Thyroid gland (tissue), 4 donors: ENCODE data around the gene TGM2. TPM values are rescaled to one million over a fixed set of nuclear protein-coding genes. Genes with fewer than 3 reads are reported as not detected.
A peak's percentile ranks its signal among the peaks of the same experiment; 100 is the strongest.

ENCODE experiments used
- DNase-seq, 2 donors: peaks; one replicate each; pipeline ENCODE4 v3.0.0-alpha.2; 2019
- H3K27ac ChIP-seq, 3 donors: fragments of 200-600 bp; sonication (generic); 1 replicate in 2 of 3; 2 replicates in 1 of 3; pipeline ENCODE4 v1.5.1; 2016 to 2019; ENCODE audit warnings: mild to moderate bottlenecking in 1 of 3, moderate library complexity in 1 of 3
- H3K27me3 ChIP-seq: fragments of 200-600 bp; sonication (generic); one replicate; pipeline ENCODE4 v1.5.1; 2019
- H3K36me3 ChIP-seq, 2 donors: fragments of 200-600 bp; sonication (generic); one replicate each; pipeline ENCODE4 v1.5.1; 2016 to 2019
- H3K4me1 ChIP-seq, 2 donors: fragments of 200-600 bp; sonication (generic); one replicate each; pipeline ENCODE4 v1.5.1; 2017 to 2019
- H3K4me3 ChIP-seq, 3 donors: fragments of 200-600 bp; sonication (generic); replicated peaks in 1 of 3; 1 replicate in 2 of 3; 2 replicates in 1 of 3; pipeline ENCODE4 v1.5.1; 2016; ENCODE audit warnings: mild to moderate bottlenecking in 1 of 3
- H3K9me3 ChIP-seq: fragments of 200-600 bp; sonication (generic); one replicate; pipeline ENCODE4 v1.5.1; 2017
- CTCF ChIP-seq, 6 experiments: fragments of 200-600 bp in 3 of 6; fragments of 450-650 bp in 3 of 6; sonication (generic) in 3 of 6; IDR thresholded peaks; one replicate each; pipeline ENCODE4 v1.5.1; 2016 to 2019; ENCODE audit warnings: antibody characterized with exemption in 6 of 6, mild to moderate bottlenecking in 2 of 6, inconsistent platforms in 1 of 6, moderate library complexity in 1 of 6
- POLR2A ChIP-seq, 2 donors: fragments of 450-650 bp; IDR thresholded peaks; one replicate each; pipeline ENCODE4 v1.6.1; 2017; ENCODE audit warnings: antibody characterized with exemption in 2 of 2, mild to moderate bottlenecking in 2 of 2, moderate library complexity in 1 of 2
- WGBS, 2 donors: methylation state at CpG; one replicate each; pipeline ENCODE4 v1.1.5; 2017; 5-methylcytosine and 5-hydroxymethylcytosine counted together
- intact Hi-C: fragments of 100-400 bp; cut with DNase I; formaldehyde crosslinking; loops from one replicate; pipeline ENCODE4 v1.15.1; 2023
- total RNA-seq, 4 donors: library from RNA; depleted of rRNA; stranded (reverse); fragments of >200 nt; gene quantifications; one replicate each; pipeline ENCODE4 v1.2.3, GENCODE V29; 2016

TGM2 gene
- total RNA-seq, 4 donors from 2014 or later: 16.9 to 133 (median 18.4) TPM

DNA sequence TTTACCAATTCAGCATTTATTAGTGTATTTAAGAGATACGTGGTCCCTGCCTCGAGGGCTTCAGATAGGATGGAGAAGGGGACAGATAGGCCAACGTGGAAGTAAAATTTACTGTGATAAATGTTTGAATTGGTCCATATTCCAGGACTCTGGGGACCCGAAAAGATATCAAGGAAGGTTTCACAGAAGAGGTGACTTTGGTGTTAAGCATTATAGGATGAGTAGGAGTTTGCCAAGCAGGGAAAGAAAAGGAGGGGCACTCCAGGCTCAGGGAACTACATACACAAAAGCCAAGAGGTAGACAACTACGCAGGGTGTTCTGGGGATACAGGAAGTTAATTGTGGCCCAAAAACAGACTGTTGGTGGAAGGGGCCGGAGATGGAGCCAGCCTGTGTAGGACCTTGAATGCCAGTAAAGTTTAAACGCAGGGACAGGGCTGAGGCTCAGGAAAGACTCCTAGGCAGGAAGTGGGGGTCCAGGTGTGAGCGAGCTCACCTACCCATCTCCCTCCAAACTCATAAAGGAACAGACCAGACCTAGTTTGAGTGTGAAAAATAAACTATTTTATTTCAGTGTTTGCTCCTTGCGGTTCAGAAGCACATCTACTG, 37.0 kb downstream of the TGM2 start:
- no peak for DNase-seq
- no peak overlapping the region for H3K27ac ChIP-seq

DNA sequence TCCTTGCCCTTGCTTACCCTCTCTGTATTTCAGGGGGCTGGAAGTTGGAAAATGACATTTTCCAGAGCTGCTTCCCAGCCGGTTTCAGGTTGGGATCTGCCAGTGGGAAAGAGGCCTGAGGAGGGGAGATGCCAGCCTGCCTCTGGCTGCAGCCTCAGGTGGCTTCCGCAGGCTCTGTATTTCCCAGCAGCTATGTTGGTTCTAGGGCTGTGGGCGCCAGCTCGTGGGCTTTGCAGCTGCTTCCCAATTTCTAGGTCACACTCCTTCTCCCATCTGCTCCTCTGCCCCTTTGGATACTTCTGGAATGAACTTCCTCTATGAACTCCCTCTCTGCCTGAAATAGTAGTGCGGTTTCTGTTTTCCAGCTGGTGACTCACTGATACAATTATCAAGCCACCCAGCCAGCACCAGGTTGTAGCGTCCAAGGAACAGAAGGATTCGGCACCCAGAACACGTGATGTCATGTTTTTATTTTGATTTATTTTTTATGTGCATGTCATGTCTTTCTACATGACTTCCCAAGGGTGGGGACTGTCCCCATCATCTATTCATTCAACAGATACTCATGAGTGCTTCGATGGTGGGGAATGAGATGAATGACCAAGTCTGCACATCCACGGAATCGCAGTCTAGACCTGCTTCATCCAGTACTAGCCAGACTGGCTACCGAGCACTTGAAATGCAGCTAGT, 38.0 kb downstream of the TGM2 start:
- WGBS, 2 donors: 64 to 69% methylated on average over 12 of the region's 12 CpGs
- no peak for TF ChIP-seq CTCF (IDR thresholded peaks at IDR 0.05)
- no peak for TF ChIP-seq POLR2A (IDR thresholded peaks at IDR 0.05)
- Histone ChIP-seq H3K4me1 (peaks cover 13 to 35% of the 10 kb centered on the region in 2 donors), H3K36me3 (no peaks in the 10 kb centered on the region), H3K4me3 (no peak overlapping the region), H3K9me3 (no peaks in the 10 kb centered on the region), H3K27me3 (no peaks in the 10 kb centered on the region), H3K27ac (peak overlapping the region in 2 of 3 donors; percentile 39 to 71)
- DNase-seq: no peak
- intact Hi-C loops: no loop called here

More for the DNA sequence above, 37.0 kb downstream of the TGM2 start:
- TF ChIP-seq CTCF (IDR thresholded peaks at IDR 0.05) (no peak), POLR2A (IDR thresholded peaks at IDR 0.05) (no peak)
- H3K4me1 ChIP-seq: peaks cover 13 to 32% of the 10 kb centered on the region in 2 donors
- no peaks in the 10 kb centered on the region for H3K9me3 ChIP-seq
- 87 to 92% methylated on average over 9 of the region's 9 CpGs for WGBS, 2 donors
- H3K27me3 ChIP-seq: no peaks in the 10 kb centered on the region
- intact Hi-C loops: no loop called here
- H3K4me3 ChIP-seq: no peak overlapping the region
- H3K36me3 ChIP-seq: no peaks in the 10 kb centered on the region

GRCh38 chr20:38126146-38126921, 38.7 kb downstream of the TGM2 start:
- H3K4me1 ChIP-seq: peaks cover 13 to 35% of the 10 kb centered on the region in 2 donors
- WGBS, 2 donors: 83 to 84% methylated on average over 5 to 6 of the region's 7 CpGs
- no peaks in the 10 kb centered on the region for H3K9me3 ChIP-seq
- no peaks in the 10 kb centered on the region for H3K36me3 ChIP-seq
- TF ChIP-seq POLR2A (IDR thresholded peaks at IDR 0.05) (no peak), CTCF (IDR thresholded peaks at IDR 0.05) (no peak)
- intact Hi-C loops: no loop called here
- H3K27ac ChIP-seq: peak overlapping the region in 2 of 3 donors; percentile 39 to 71
- DNase-seq: no peak
- H3K4me3 ChIP-seq: no peak overlapping the region
- H3K27me3 ChIP-seq: no peaks in the 10 kb centered on the region

GRCh38 chr20:38125157-38126056, 39.7 kb downstream of the TGM2 start:
- H3K36me3 ChIP-seq: no peaks in the 10 kb centered on the region
- H3K27me3 ChIP-seq: no peaks in the 10 kb centered on the region
- H3K4me3 ChIP-seq: no peak overlapping the region
- TF ChIP-seq CTCF (IDR thresholded peaks at IDR 0.05) (peak in 1 of 6 experiments; percentile 16), POLR2A (IDR thresholded peaks at IDR 0.05) (no peak)
- H3K27ac ChIP-seq: peak overlapping the region in 2 of 3 donors; percentile 10 to 71
- peaks cover 13 to 35% of the 10 kb centered on the region in 2 donors for H3K4me1 ChIP-seq
- peak; percentile 66 to 70 for DNase-seq
- 27 to 36% methylated on average over 17 to 18 of the region's 18 CpGs for WGBS, 2 donors
- H3K9me3 ChIP-seq: no peaks in the 10 kb centered on the region
- intact Hi-C loops: no loop called here
